ENCODE measurements around the gene WAPL.
A peak's percentile ranks its signal among the peaks of the same experiment; 100 is the strongest.

WAPL gene

DNA sequence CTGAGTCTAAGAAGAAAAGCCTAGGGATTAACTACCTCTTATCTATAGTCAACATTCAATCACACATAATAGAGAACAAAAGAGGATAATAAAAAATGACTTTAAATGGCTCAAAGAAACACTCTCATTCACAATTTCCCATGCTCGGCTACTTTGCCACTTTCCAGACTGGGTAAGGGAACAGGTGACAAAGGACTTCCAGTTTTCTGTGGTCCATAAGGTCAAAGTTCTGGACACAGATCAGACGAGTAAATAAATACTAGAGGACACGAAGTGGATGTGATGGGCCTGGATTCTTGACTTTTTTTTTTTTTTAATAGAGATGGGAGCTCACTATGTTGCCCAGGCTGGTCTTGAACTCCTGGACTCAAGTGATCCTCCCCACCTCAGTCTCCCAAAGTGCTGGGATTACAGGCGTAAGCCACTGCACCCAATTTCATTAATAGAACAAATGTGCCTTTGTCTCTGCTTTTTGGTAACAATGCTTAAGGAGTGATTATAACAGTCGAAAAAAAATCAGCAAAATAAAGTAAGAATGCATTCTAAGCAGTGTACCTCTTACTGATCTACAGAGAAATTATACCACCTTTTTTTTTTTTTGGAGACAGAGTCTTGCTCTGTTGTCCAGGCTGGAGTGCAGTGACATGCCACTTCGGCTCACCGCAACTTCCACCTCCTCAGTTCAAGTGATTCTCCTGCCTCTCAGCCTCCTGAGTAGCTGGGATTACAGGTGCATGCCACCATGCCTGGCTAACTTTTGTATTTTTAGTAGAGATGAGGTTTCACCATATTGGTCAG, 70.6 kb downstream of the WAPL start:
- DNase-seq: no peak

DNA sequence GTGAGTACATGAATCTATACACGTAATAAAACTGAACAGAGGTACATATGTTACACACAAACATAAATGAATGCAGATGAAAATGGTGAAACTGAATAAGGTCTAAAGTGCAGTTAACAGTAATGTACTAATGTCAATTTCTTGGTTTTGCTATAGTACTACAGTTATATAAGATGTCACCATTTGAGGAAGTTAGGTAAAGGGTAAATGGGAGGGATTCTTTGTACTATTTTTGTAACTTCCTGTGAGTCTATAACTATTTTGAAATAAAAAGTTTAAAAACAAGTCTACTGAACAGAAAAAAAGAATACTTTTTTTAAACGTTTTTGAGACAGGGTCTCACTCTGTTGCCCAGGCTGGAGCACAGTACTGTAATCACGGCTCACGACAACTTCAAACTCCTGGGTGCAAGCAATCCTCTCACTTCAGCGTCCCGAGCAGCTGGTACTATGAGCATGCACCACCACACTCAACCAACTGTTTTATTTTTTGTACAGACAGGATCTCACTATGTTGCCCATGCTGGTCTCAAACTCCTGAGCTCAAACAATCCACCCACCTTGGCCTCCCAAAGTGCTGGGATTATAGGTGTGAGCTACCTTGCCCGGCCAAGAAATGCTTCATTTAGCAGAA, 71.5 kb downstream of the WAPL start:
- DNase-seq: no peak

DNA sequence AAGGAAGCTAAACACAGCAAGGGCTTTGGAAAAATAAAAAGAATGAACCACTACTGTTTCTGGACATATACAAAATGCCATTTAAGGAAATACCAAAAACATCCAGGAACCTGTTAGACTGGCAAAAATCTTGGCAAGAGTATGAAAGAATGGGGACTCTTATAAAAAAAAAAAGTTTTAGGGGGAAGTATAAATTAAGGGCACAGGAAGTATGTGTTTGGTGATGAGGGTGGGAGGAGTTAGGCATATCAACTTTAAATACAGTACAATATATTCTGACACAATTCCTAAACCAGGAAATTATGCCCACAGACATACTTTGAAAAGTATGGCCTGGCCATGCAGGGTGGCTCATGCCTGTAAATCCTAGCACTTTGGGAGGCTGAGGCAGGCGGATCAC, 74.2 kb downstream of the WAPL start:
- no peak for DNase-seq

DNA sequence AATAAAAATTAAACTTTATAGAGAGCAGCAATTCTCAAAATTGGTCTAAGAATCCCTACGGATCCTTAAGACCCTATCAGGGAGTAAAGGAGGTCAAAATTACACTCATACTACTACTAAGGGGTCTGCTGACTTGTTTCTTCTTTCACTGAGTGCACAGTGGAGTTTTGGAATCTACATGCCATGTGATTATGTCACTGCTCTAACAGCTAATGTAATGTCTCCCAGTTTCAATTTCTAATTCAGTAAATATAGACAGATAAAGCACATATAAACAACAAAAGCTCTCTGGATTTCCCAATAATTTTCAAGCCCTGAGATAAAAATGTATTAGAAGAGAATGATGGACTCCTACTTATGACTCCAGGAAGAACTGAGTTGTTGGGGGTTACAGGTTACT, 74.6 kb downstream of the WAPL start:
- no peak for DNase-seq

- DNase-seq: no peak
These were observed 75.2 kb downstream of the WAPL start for GRCh38 chr10:86446440-86446839.

- no peak for DNase-seq
These were observed 77.7 kb downstream of the WAPL start for GRCh38 chr10:86443936-86444335.

DNA sequence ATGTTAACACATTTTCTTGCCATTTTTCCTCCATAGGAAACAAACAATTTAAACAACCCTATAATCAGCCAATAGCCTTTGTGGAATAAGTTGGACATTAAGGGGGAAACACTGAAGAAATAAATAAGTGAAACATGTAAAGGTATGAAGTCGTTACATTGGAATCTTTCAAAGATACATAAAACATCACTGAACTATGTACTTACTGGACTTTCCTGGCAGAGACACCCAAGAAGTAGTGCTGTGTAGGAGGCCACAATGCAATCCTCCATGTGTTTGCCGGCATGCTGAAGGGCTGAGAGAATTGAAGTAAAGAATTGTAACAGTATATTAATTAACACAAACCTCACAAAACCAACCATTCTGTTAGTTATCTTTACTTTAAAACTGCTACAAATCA, 78.5 kb downstream of the WAPL start:
- no peak for DNase-seq

DNA sequence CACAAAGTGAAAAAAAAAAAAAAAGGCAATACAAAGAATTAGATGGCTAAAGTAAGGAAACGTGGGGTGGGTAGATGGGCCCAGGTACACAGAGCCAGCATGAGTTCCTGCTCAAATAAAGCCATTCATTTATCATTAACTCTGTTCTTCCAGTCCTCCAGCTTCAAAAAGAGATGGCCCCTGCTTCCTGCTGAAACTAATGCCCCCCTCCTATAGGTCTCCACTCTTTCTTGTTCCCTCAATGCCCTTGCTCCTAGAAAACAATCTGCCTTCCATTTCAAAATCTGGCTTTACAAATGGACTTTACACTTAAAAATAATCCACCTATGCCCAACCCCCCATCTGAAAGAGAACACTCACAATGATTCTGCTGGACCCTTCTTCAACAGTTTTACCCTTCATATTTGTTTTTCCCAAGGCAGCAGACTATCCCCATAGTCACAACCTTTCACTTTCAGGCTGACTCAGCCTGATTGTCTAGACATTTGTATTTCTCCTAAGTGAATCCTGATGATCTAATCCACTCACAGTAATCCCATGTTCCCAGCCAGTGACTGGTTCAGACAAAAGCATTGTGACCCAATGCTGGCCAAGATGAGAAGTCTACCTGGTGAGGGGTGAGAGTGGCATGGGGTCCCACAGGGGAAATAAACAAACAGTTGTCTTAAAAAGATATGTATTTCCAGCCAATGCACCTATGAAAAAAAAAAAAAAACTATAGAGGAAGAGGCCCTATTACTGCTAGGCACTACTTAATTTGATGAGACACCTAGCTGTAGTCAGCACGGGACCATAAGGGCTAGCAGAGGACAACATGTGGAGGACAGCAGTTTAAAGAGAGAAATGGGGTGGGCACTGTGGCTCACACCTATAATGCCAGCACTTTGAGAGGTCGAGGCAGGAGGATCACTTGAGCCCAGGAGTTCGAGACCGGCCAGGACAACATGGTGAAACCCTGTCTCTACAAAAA, 80.4 kb downstream of the WAPL start:
- DNase-seq: no peak

DNA sequence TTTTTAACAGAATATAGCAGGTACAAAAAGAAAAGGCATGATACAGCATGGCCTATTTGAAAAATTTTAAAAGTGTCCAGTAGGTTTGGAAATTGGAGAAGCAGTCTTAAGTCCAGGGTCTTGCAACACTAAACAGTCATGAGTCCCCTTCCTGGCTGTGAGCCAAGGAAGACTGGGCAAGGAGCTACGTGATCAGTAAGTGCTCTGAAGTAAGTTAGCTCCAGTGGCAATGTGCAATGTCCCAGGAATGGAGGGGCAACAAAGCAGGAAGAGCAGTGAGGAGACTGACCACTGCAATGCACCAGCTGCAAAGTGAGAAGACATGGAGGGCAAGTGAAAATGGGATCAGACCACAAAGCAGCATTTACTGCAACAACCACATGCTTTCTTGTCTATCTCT, 82.0 kb downstream of the WAPL start:
- DNase-seq: peak in 1 of 2 donors; percentile 55

GRCh38 chr10:86438091-86438749, 83.4 kb downstream of the WAPL start:
- no peak for DNase-seq

DNA sequence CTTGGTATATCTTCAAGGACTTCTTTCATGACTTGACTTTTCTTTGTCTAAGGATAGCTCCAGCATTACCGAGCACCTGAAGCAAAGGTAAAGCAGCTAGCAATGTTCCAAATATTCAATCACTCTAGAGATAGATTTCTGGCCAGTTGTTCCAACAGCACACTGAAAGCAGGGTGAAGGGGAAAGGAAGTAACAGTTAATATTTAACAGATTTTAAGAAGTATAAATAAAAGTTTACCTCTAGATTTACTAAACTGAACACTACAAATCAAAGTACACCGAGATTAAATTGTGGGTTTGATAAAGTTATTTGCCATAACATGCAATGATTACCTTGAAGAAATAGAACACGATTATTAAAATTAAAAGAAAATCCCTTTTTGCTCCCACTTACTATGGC, 84.1 kb downstream of the WAPL start:
- DNase-seq: no peak

- no peak for DNase-seq
These were observed 84.6 kb downstream of the WAPL start for GRCh38 chr10:86436963-86437362.

- no peak for DNase-seq
These were observed 86.9 kb downstream of the WAPL start for GRCh38 chr10:86434656-86435055.

DNA sequence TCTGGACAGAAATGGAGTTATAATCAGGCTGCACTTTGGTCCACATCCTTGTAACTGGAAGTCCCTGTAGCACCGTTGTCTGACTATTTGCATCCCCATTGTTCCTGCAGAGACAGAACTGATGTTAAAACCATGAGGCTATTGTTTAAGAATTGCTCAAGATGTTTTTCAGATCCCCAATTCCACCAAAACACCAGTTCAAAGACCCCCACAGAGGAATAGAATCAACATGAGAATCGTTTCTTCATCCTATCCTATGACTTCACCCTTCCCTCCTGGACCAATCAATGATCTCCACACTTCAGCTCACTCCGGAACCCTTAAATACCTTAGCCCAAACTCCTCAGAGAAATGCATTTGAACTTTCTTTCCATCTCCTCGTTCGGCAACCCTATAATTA, 97.9 kb downstream of the WAPL start:
- DNase-seq: no peak

- no peak for DNase-seq
These were observed 102.5 kb downstream of the WAPL start for GRCh38 chr10:86419101-86419500.

DNA sequence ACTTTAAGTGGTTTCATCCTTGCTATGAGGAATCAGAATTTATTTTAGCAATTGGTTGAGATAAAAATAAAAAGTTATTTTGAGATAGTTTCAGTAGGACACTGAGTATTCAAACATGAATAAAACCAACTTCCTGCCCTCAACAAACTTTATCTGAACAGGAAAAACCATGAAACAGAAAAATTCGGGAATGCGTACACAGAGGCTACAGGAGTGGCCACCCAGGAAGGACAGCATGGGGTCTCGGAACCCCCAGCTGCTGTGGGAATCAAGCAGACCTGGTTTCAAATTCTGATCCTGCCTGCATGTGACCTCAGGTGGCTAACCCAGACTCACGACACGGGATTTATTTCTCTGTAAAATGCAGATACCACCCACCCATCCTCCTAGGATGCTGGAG, 106.0 kb downstream of the WAPL start:
- no peak for DNase-seq

- no peak for DNase-seq
These were observed 106.5 kb downstream of the WAPL start for GRCh38 chr10:86415116-86415515.

DNA sequence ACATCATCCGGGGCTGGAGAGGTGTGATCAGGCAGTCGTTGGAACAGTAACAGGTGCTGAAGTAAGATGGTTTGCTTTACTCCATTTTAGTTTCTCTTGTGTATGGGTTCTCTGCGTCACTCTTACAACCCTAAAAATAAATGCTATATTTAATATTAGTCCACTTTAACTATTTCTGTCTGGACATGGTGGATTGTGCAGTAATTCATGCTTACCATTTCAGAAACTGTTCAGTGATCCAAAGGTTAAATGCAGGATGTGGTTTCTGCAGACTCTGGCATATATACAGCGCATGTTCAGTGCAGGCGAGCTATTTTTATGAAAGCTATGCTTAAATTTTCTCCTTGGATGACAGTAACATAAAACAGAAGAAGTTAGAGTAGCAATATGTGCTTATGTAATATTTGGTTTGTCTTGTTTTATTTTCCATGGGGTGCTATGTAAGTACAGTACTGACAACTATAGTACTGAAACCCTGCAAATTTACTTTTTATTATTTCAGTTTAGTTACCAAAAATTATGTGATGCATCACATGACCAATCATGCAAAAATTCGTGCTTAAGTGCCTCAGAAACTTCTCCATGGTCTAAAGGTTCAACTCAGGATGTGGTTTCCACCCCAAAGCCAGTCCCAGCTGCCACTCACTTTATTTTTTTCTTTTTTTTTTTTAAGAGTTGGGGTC, 108.4 kb downstream of the WAPL start:
- peak; percentile 9 to 32 for DNase-seq

DNA sequence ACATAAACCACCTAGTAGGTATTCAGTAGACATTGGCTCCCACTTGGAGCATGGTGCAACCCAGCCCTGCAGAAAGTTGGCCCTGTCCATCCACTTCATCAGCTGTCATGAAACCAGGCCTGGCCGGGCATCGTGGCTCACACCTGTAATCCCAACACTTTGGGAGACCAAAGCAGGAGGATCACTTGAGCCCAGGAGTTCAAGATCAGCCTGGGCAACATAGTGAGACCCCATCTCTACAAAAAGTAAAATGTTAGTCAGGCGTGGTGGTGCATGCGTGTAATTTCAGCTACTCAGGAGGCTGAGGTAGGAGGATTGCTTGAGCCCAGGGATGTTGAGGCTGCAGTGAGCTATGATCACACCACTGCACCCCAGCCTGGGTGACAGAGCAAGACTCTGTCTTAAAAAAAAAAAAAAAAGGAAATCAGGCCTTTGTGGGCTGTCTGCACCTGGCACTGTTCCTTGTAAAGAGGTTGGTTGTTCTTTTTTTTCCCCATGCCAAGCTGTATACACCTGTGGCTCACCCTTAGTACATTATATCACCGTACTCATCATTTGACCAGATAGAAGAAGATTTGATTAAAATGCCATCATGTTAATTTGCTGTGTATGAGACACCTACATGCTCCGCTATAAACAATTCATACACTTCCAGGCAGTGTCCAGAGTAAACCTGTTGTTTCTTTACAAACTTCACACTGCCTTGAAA, 109.6 kb downstream of the WAPL start:
- DNase-seq: no peak

GRCh38 chr10:86411281-86411841, 110.2 kb downstream of the WAPL start:
- DNase-seq: peak; percentile 13 to 16

DNA sequence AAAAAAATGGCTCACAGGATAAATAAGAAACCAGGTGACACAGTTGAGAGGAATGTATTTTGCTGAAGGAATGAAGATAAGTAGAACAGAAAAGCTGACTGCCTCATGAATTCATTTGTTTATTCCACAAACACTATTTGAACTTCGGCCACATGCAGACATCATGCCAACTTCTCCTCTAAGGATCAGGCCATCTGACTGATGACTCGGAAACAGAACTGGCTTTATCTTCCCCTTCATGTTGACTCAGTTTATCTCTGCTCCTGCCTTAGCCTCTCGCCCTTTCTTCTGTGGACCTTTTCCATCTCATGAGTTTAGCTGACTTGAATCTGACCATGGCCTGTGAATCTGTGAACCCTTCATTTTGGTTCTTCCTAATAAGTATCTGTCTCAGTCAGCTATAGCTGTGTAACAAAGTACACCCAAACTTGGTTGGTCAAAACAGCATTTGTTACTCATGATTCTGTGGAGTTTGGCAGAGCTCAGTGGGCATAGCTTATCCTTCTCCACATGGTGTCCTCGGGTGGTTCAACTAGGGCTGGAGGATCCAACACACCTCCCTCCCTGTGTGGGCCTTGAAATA, 111.0 kb downstream of the WAPL start:
- DNase-seq: no peak
